ENCODE data around the gene KDM5B. TPM values are rescaled to one million over a fixed set of nuclear protein-coding genes. Genes with fewer than 3 reads are reported as not detected.

The KDM5B gene
- total and polyA plus RNA-seq, 9 of the 15 experiments (the other 6 are each of a cell fraction or from before 2014, with no cell fraction given), result 15.4 to 90.6 (median 57.1) TPM

GRCh38 chr1:202852163-202852904 is 44.1 kb upstream of the KDM5B start:
- WGBS (ENCODE audit: insufficient coverage, low coverage, missing lambda C conversion rate), result 39% methylated on average over 15 of the region's 15 CpGs
- H3K36me3 ChIP-seq (ENCODE audit: control insufficient read depth, insufficient read depth, low read length), result no peaks in the 10 kb centered on the region
- no TSS peak for BruUV-seq (replicated peaks)
- no peak overlapping the region for H3K27ac ChIP-seq (ENCODE audit: extremely low read depth, low read depth, low read length)
- no peaks in the 10 kb centered on the region for H4K20me1 ChIP-seq (replicated peaks; ENCODE audit: control insufficient read depth, insufficient read depth, low read length)
- H3K9ac ChIP-seq (ENCODE audit: insufficient read depth in 1 of 2, low read depth in 2 of 2, low read length in 2 of 2), result peak overlapping the region in 1 of 2 experiments; percentile 11; a peak in 1 of 4 replicates
- no peak overlapping the region; the same call in 1 of the 2 replicates for H3K4me2 ChIP-seq (ENCODE audit: insufficient read depth, low read length)
- in situ Hi-C loops (cut with MboI), result no loop called here
- H3K27me3 ChIP-seq (ENCODE audit: control insufficient read depth in 2 of 2, insufficient read depth in 2 of 2, low read length in 2 of 2), result no peaks in the 10 kb centered on the region; a peak in 1 of 5 replicates
- H3K9me3 ChIP-seq (replicated peaks; ENCODE audit: control insufficient read depth, insufficient read depth, low read depth, low read length), result no peaks in the 10 kb centered on the region
- no peaks in the 10 kb centered on the region for H3K79me2 ChIP-seq (ENCODE audit: control insufficient read depth, insufficient read depth, low read length)
- H3K9me1 ChIP-seq (ENCODE audit: control insufficient read depth, insufficient read depth, low read length), result no peaks in the 10 kb centered on the region
- peak; percentile 80 to 86 (median 83) for DNase-seq (ENCODE audit: extremely low read depth in 1 of 4, low spot score in 3 of 4)
- H3K4me3 ChIP-seq, result no peak overlapping the region
- peak overlapping the region; percentile 93 for H2AFZ ChIP-seq (ENCODE audit: low read depth, low read length)
- ChIA-PET POLR2A (no interaction called here), CTCF (ENCODE audit: low intra/inter-chr PET ratio) (interaction anchor here (1.1 kb wide), 1 partner anchor 146 kb away, joined by 3 read pairs; no protein-coding TSS in a partner anchor)
- FAIRE-seq, result peak; percentile 98
- ATAC-seq, result peak; percentile 97
- intact Hi-C loops (cut with micrococcal nuclease), result loop anchor here (1.0 to 2.0 kb wide), 3 partner anchors 44 to 147 kb away; partner anchors contain the start of gene KDM5B
- peaks cover 0 to 4% of the 10 kb centered on the region in 2 experiments; a peak in 3 of 5 replicates for H3K4me1 ChIP-seq (replicated peaks in 1 of 2; ENCODE audit: control insufficient read depth in 2 of 2, insufficient read depth in 2 of 2, low read length in 2 of 2)
- TF ChIP-seq AFF1 (IDR thresholded peaks at IDR 0.05; ENCODE audit: low read depth in 1 of 2, partially characterized antibody in 2 of 2), result peak in 1 of 2 experiments; percentile 16
- no peak for TF ChIP-seq SFPQ (IDR thresholded peaks at IDR 0.05; ENCODE audit: low read depth, low read length)
- TF ChIP-seq ZBTB7A (IDR thresholded peaks at IDR 0.05; ENCODE audit: borderline replicate concordance, control insufficient read depth, low read depth, low read length), result no peak
- TF ChIP-seq REST (IDR thresholded peaks at IDR 0.05; ENCODE audit: borderline replicate concordance), result peak; percentile 73
- no peak for TF ChIP-seq REST (CRISPR knock-in tag; IDR thresholded peaks at IDR 0.05; ENCODE audit: low read depth)

Measured in K562 (cell line).